GM23248 (cell line): ENCODE data around the gene SLC40A1. TPM values are rescaled to one million over a fixed set of nuclear protein-coding genes. Genes with fewer than 3 reads are reported as not detected.

ENCODE experiments used
- DNase-seq: peaks from one replicate; pipeline ENCODE4 v3.0.0-alpha.2; 2015
- H2AFZ ChIP-seq: fragments of 200-600 bp; sonication (generic); 2 replicates; pipeline ENCODE4 v1.6.1; 2016; ENCODE audit warnings: antibody characterized with exemption
- H3F3A ChIP-seq: fragments of 200-600 bp; sonication (generic); 2 replicates; pipeline ENCODE4 v1.6.1; 2016; ENCODE audit warnings: mild to moderate bottlenecking, antibody characterized with exemption, mixed run types; ENCODE audit not compliant: insufficient read depth
- H3K27ac ChIP-seq: fragments of 200-600 bp; sonication (generic); 2 replicates; pipeline ENCODE4 v1.5.1; 2016; ENCODE audit warnings: mild to moderate bottlenecking
- H3K27me3 ChIP-seq: fragments of 200-600 bp; sonication (generic); replicated peaks from 2 replicates; pipeline ENCODE4 v1.6.1; 2016; ENCODE audit warnings: mild to moderate bottlenecking; ENCODE audit not compliant: insufficient read depth
- H3K36me3 ChIP-seq: fragments of 200-600 bp; sonication (generic); 2 replicates; pipeline ENCODE4 v1.6.1; 2016; ENCODE audit warnings: low read depth, mild to moderate bottlenecking
- H3K4me1 ChIP-seq: fragments of 200-600 bp; sonication (generic); 2 replicates; pipeline ENCODE4 v1.6.1; 2016; ENCODE audit warnings: mild to moderate bottlenecking; ENCODE audit not compliant: insufficient read depth
- H3K4me2 ChIP-seq: fragments of 200-600 bp; sonication (generic); one replicate; pipeline ENCODE4 v1.6.1; 2016; ENCODE audit warnings: mild to moderate bottlenecking; ENCODE audit not compliant: unreplicated experiment
- H3K4me3 ChIP-seq: fragments of 200-600 bp; sonication (generic); 2 replicates; pipeline ENCODE4 v1.5.1; 2016; ENCODE audit warnings: mild to moderate bottlenecking
- H3K79me2 ChIP-seq: fragments of 200-600 bp; sonication (generic); 2 replicates; pipeline ENCODE4 v1.6.1; 2016; ENCODE audit warnings: mild to moderate bottlenecking; ENCODE audit not compliant: insufficient read depth
- H3K9ac ChIP-seq: fragments of 200-600 bp; sonication (generic); 2 replicates; pipeline ENCODE4 v1.6.1; 2016; ENCODE audit warnings: mild to moderate bottlenecking
- H3K9me2 ChIP-seq: fragments of 200-600 bp; sonication (generic); 2 replicates; pipeline ENCODE4 v1.6.1; 2016; ENCODE audit warnings: mixed run types, mild to moderate bottlenecking, moderate library complexity; ENCODE audit not compliant: insufficient read depth
- H3K9me3 ChIP-seq: fragments of 200-600 bp; sonication (generic); one replicate; pipeline ENCODE4 v1.6.1; 2017; ENCODE audit warnings: low read depth
- H4K20me1 ChIP-seq: fragments of 200-600 bp; sonication (generic); 2 replicates; pipeline ENCODE4 v1.6.0; 2016; ENCODE audit not compliant: insufficient read depth
- EZH2 ChIP-seq: fragments of 200-600 bp; sonication (generic); IDR thresholded peaks from 2 replicates; pipeline ENCODE4 v1.6.1; 2018; ENCODE audit warnings: antibody characterized with exemption, mild to moderate bottlenecking; ENCODE audit not compliant: insufficient read depth, poor library complexity, severe bottlenecking
- EZH2phosphoT487 ChIP-seq: fragments of 200-600 bp; sonication (generic); IDR thresholded peaks from 2 replicates; pipeline ENCODE4 v1.6.1; 2018; ENCODE audit warnings: antibody characterized with exemption, moderate library complexity, mild to moderate bottlenecking, low read depth; ENCODE audit not compliant: insufficient read depth
- WGBS, 2 experiments: methylation state at CpG; one replicate each; pipeline ENCODE4 v1.1.6; 2015 to 2017; ENCODE audit warnings: low lambda C conversion rate in 2 of 2, low coverage in 1 of 2; ENCODE audit errors: missing lambda C conversion rate in 2 of 2; 5-methylcytosine and 5-hydroxymethylcytosine counted together
- in situ Hi-C: fragments of 300-500 bp; cut with MboI; formaldehyde crosslinking; loops from 2 replicates; pipeline ENCODE4 v1.15.0; 2020
- polyA plus RNA-seq: library from polyadenylated mRNA; unstranded; fragments of >200 nt; fragmentation: Nextera tagmentation; extraction: Ambion mirVana; gene quantifications from 2 replicates; pipeline ENCODE4 v1.2.1, GENCODE V29; 2016
- total RNA-seq: library from RNA; depleted of rRNA; stranded (reverse); fragments of >200 nt; shearing (Covaris generic); gene quantifications from 2 replicates; pipeline ENCODE4 v1.2.3, GENCODE V29; 2014

Gene SLC40A1
- total and polyA plus RNA-seq, 2 experiments from 2014 or later = 0.28 TPM; not detected in 1

DNA sequence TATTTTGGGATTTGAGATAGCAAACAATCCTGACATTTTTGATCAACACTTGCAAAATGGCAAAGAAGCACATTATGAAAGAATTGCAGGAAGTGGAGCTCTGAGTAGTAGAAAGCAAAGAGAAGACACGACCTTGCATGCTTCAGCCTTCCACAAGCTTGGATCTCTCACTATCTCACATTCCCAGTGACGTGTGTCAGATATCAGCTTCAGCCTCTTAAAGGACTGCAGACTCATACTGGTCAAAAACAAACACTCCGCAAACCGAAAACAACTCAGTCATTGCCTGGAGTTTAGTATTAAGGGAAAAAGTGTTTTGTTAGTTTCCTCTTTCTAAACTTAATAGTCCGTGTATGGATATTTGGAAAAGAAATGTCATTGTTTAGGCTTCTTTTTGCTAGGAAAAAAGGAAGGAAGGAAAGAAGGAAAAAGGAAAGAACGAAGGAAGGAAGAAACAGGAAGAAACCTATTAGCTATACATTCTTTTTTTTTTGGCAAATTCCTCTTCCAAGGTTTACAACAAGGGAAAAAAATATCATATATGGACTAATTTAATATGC is 32.6 kb upstream of the SLC40A1 start:
- H3K27ac ChIP-seq = no peak overlapping the region
- H3K27me3 ChIP-seq = no peaks in the 10 kb centered on the region
- H3K79me2 ChIP-seq = no peaks in the 10 kb centered on the region
- 41 to 45% methylated on average over 6 of the region's 6 CpGs for WGBS, 2 experiments
- H3K36me3 ChIP-seq = no peaks in the 10 kb centered on the region
- no peaks in the 10 kb centered on the region; the same call in 1 of the 2 replicates for H3F3A ChIP-seq
- peak overlapping the region; percentile 51 for H2AFZ ChIP-seq
- peak; percentile 33 for DNase-seq
- H4K20me1 ChIP-seq = no peaks in the 10 kb centered on the region
- TF ChIP-seq EZH2phosphoT487 (no peak), EZH2 (no peak)
- H3K4me2 ChIP-seq = peak overlapping the region; percentile 3
- no peaks in the 10 kb centered on the region for H3K9me3 ChIP-seq
- in situ Hi-C loops = no loop called here
- H3K9me2 ChIP-seq = no peaks in the 10 kb centered on the region
- H3K4me3 ChIP-seq = peak overlapping the region; percentile 3; the same call in 1 of the 2 replicates
- H3K9ac ChIP-seq = no peak overlapping the region
- peaks cover 24% of the 10 kb centered on the region for H3K4me1 ChIP-seq

DNA sequence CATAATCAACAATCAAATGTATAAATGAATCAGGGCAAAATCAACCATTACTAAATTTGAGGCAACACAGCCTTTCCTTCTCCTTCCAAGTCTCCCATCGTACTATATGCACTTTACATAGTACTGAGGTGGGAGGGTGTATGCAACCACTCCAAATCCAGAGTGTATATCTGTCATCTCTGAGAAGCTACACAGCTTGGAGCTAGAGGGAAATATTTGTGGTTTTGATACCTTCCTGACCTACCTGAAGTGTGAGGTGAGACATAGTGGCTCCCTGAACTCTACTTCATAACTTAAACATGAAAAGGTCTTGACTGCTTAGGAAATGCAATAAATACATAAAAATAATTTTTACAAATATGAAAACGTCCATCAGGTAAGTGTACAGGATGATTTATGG is 30.1 kb upstream of the SLC40A1 start:
- H3K27ac ChIP-seq = no peak overlapping the region
- H3K79me2 ChIP-seq = no peaks in the 10 kb centered on the region
- no peaks in the 10 kb centered on the region for H3K27me3 ChIP-seq
- no peaks in the 10 kb centered on the region for H3K36me3 ChIP-seq
- H4K20me1 ChIP-seq = no peaks in the 10 kb centered on the region
- WGBS, 2 experiments = 79 to 88% methylated on average over 2 of the region's 2 CpGs
- no peak for TF ChIP-seq EZH2
- TF ChIP-seq EZH2phosphoT487 = no peak
- H3K4me3 ChIP-seq = no peak overlapping the region
- no peaks in the 10 kb centered on the region for H3K9me3 ChIP-seq
- no peak overlapping the region for H3K4me2 ChIP-seq
- in situ Hi-C loops = no loop called here
- H2AFZ ChIP-seq = no peak overlapping the region
- no peak overlapping the region for H3K9ac ChIP-seq
- peaks cover 24% of the 10 kb centered on the region for H3K4me1 ChIP-seq
- H3F3A ChIP-seq = no peaks in the 10 kb centered on the region; the same call in 1 of the 2 replicates
- DNase-seq = no peak
- H3K9me2 ChIP-seq = no peaks in the 10 kb centered on the region

DNA sequence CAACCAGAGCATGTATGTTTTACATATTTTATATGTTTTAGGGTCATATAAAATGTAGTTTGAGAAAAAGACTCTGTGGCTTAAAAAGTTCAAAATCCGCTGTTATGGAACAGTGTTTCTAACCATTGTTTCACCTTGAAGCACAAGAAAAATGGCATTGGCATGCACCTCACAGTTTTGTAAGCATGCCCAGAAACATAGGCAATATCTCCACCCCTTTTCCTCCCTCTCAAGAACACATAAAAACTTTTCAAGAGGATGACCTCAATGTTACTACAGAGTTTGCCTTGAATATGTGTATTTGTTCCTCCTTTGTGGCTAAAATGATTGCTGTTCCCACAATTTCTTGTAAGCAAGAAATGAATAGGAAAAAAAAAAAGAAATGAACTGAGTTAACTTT is 29.3 kb upstream of the SLC40A1 start:
- DNase-seq = peak; percentile 13

DNA sequence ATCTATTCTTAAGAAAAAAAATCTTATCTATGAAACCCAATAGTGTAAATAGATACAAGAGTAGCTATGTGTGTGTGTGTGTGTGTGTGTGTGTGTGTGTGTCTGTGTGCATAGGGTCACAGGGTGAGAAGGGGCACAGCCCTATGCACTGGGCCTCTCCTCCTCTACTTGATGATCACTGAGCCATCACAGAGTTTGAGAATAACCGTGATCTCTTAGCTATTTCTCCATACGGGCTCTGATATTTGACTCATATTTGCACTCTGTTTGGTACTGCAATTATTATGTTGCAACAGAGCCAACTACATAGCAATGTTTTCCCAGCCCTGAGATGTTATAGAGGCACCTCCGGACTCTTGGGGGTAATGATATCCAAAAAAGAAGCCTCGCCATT is 28.8 kb upstream of the SLC40A1 start:
- H3K79me2 ChIP-seq = no peaks in the 10 kb centered on the region
- peak; percentile 80 for DNase-seq
- no peaks in the 10 kb centered on the region for H3K9me2 ChIP-seq
- H3K36me3 ChIP-seq = no peaks in the 10 kb centered on the region
- peak overlapping the region; percentile 66 for H3K27ac ChIP-seq
- no peaks in the 10 kb centered on the region for H3K27me3 ChIP-seq
- H3K4me2 ChIP-seq = peak overlapping the region; percentile 44
- H4K20me1 ChIP-seq = no peaks in the 10 kb centered on the region
- peaks cover 24% of the 10 kb centered on the region for H3K4me1 ChIP-seq
- H3F3A ChIP-seq = no peaks in the 10 kb centered on the region; the same call in 1 of the 2 replicates
- 62 to 65% methylated on average over 4 of the region's 4 CpGs for WGBS, 2 experiments
- H2AFZ ChIP-seq = peak overlapping the region; percentile 20; the same call in 1 of the 2 replicates
- in situ Hi-C loops = no loop called here
- H3K9ac ChIP-seq = no peak overlapping the region; the same call in 1 of the 2 replicates
- H3K4me3 ChIP-seq = peak overlapping the region; percentile 11; the same call in 1 of the 2 replicates
- TF ChIP-seq EZH2 (no peak), EZH2phosphoT487 (no peak)
- H3K9me3 ChIP-seq = no peaks in the 10 kb centered on the region

More for the DNA sequence above, 29.3 kb upstream of the SLC40A1 start:
- H3K79me2 ChIP-seq = no peaks in the 10 kb centered on the region
- H3K36me3 ChIP-seq = no peaks in the 10 kb centered on the region
- H3K4me1 ChIP-seq = peaks cover 24% of the 10 kb centered on the region
- no peaks in the 10 kb centered on the region for H4K20me1 ChIP-seq
- no peak overlapping the region for H3K4me3 ChIP-seq
- H2AFZ ChIP-seq = 0 out of 2 replicates have a peak overlapping the region, but pooled peaks have one; percentile 2
- no peak overlapping the region for H3K4me2 ChIP-seq
- in situ Hi-C loops = no loop called here
- no peaks in the 10 kb centered on the region for H3K9me2 ChIP-seq
- no peaks in the 10 kb centered on the region for H3K9me3 ChIP-seq
- H3K27me3 ChIP-seq = no peaks in the 10 kb centered on the region
- H3K9ac ChIP-seq = no peak overlapping the region
- H3F3A ChIP-seq = no peaks in the 10 kb centered on the region; the same call in 1 of the 2 replicates
- H3K27ac ChIP-seq = peak overlapping the region; percentile 66
- 100% methylated on average over 1 of the region's 1 CpG for WGBS, 2 experiments
- TF ChIP-seq EZH2phosphoT487 (no peak), EZH2 (no peak)
